Prostate gland (tissue), 2 donors: ENCODE measurements around the gene GPR89A. TPM values are rescaled to one million over a fixed set of nuclear protein-coding genes. Genes with fewer than 3 reads are reported as not detected.

Experiments
- DNase-seq: peaks from one replicate; pipeline ENCODE4 v3.0.0-alpha.2; 2019; ENCODE audit warnings: low spot score
- H3K27ac ChIP-seq, 2 donors: fragments of 200-600 bp; sonication (generic); 2 replicates each; pipeline ENCODE4 v1.5.1; 2017 to 2019
- H3K27me3 ChIP-seq: fragments of 200-600 bp; sonication (generic); replicated peaks from 2 replicates; pipeline ENCODE4 v1.5.1; 2019; ENCODE audit not compliant: insufficient read depth
- H3K36me3 ChIP-seq, 2 donors: fragments of 200-600 bp; sonication (generic); 1 replicate in 1 of 2; 2 replicates in 1 of 2; pipeline versions ENCODE4 v1.5.1 to v1.8.1; 2017 to 2019
- H3K4me1 ChIP-seq: fragments of 200-600 bp; sonication (generic); replicated peaks from 2 replicates; pipeline ENCODE4 v1.5.1; 2019
- H3K4me3 ChIP-seq, 2 donors: fragments of 200-600 bp; sonication (generic); 2 replicates each; pipeline ENCODE4 v1.5.1; 2017 to 2019
- H3K9me3 ChIP-seq: fragments of 200-600 bp; sonication (generic); 2 replicates; pipeline ENCODE4 v1.5.1; 2017
- POLR2A ChIP-seq: fragments of 450-650 bp; IDR thresholded peaks from one replicate; pipeline ENCODE4 v1.6.1; 2016; ENCODE audit warnings: antibody characterized with exemption, mild to moderate bottlenecking
- POLR2AphosphoS5 ChIP-seq: sonication (generic); formaldehyde crosslinking; IDR thresholded peaks from one replicate; pipeline ENCODE4 v1.6.1; 2017; ENCODE audit warnings: antibody characterized with exemption
- WGBS: methylation state at CpG from one replicate; pipeline ENCODE4 v1.1.5; 2018; 5-methylcytosine and 5-hydroxymethylcytosine counted together
- intact Hi-C: fragments of 100-400 bp; cut with DNase I; formaldehyde crosslinking; loops from one replicate; pipeline ENCODE4 v1.14.2; 2022
- total RNA-seq, 2 donors: library from RNA; depleted of rRNA; stranded (reverse); fragments of >200 nt; gene quantifications; one replicate each; pipeline ENCODE4 v1.1.0, GENCODE V29; 2016
- TF ChIP-seq, protein P1 (sequence below), 4 experiments: fragments of 200-600 bp in 2 of 4; fragments of 450-650 bp in 2 of 4; sonication (generic) in 2 of 4; IDR thresholded peaks; 1 replicate in 3 of 4; 2 replicates in 1 of 4; pipeline ENCODE4 v1.5.1; 2016 to 2019; ENCODE audit warnings: antibody characterized with exemption in 4 of 4, mild to moderate bottlenecking in 2 of 4, moderate library complexity in 2 of 4

The GPR89A gene
- total RNA-seq, 2 donors from 2014 or later = 14.5 to 30.1 TPM

DNA sequence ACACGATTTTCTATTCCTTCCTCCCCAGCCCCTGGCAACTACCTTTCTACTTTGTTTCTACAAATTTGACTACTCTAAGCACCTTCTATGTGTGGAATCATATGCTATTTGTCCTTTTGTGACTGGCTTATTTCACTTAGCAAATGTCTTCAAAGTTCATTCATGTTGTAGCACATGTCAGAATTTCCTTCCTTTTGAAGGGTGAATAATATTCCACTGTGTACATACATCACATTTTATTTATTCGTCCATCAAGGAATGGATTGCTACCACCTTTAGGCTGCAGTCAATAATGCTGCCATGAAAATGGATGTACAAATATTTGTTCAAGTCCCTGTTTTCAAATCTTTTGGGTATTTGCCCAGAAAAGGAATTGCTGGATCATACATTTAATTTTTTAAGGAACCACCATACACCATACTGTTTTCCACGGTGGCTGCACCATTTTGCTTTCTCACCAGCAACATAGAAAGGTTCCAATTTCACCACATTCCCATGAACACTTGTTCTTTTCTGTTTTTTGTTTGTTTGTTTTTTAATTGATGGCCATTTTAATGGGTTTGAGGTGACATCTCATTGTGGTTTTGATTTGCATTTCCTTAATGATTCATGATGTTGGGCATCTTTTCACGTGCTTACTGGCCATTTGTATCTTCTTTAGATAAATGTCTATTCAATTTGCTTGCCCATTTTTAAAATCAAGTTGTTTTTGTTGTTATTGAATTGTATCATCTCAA is 102.7 kb downstream of the GPR89A start:
- DNase-seq = no peak
- 65% methylated on average over 4 of the region's 4 CpGs for WGBS
- no peaks in the 10 kb centered on the region for H3K27me3 ChIP-seq
- no peaks in the 10 kb centered on the region for H3K9me3 ChIP-seq
- no peak overlapping the region for H3K27ac ChIP-seq
- no peaks in the 10 kb centered on the region for H3K4me1 ChIP-seq
- TF ChIP-seq, protein P1, sequence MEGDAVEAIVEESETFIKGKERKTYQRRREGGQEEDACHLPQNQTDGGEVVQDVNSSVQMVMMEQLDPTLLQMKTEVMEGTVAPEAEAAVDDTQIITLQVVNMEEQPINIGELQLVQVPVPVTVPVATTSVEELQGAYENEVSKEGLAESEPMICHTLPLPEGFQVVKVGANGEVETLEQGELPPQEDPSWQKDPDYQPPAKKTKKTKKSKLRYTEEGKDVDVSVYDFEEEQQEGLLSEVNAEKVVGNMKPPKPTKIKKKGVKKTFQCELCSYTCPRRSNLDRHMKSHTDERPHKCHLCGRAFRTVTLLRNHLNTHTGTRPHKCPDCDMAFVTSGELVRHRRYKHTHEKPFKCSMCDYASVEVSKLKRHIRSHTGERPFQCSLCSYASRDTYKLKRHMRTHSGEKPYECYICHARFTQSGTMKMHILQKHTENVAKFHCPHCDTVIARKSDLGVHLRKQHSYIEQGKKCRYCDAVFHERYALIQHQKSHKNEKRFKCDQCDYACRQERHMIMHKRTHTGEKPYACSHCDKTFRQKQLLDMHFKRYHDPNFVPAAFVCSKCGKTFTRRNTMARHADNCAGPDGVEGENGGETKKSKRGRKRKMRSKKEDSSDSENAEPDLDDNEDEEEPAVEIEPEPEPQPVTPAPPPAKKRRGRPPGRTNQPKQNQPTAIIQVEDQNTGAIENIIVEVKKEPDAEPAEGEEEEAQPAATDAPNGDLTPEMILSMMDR (IDR thresholded peaks at IDR 0.05) = no peak
- TF ChIP-seq POLR2AphosphoS5 = no peak
- TF ChIP-seq POLR2A = no peak
- no peaks in the 10 kb centered on the region for H3K36me3 ChIP-seq
- H3K4me3 ChIP-seq = no peak overlapping the region
- intact Hi-C loops = no loop called here

DNA sequence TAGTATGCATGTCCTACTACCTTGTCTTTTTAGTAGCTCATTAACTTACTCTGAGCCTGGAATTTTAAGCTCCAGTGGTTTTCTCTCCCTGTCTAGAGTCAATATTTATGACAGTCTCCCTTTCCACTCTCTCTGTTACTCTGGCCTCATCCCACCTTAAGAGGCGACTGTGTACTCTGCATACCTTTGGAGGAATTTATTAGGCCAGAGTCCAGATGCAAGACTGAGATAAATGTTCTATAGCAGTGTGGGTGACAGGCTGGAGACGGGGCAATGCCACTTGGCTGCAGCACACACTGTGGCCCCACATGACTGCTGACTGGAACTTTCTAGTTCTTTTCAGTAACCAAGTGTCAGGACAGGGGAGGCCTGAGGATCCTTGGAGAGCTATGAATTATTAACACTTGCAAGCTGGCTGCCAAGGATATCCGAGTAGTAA is 103.4 kb downstream of the GPR89A start:
- Histone ChIP-seq H3K27me3 (no peaks in the 10 kb centered on the region), H3K9me3 (no peaks in the 10 kb centered on the region), H3K36me3 (no peaks in the 10 kb centered on the region), H3K4me1 (no peaks in the 10 kb centered on the region), H3K27ac (no peak overlapping the region), H3K4me3 (no peak overlapping the region)
- DNase-seq = peak; percentile 19
- TF ChIP-seq, protein P1 (IDR thresholded peaks at IDR 0.05) = no peak
- TF ChIP-seq POLR2A (no peak), POLR2AphosphoS5 (peak; percentile 46)
- WGBS = 28% methylated on average over 3 of the region's 3 CpGs
- intact Hi-C loops = no loop called here

DNA sequence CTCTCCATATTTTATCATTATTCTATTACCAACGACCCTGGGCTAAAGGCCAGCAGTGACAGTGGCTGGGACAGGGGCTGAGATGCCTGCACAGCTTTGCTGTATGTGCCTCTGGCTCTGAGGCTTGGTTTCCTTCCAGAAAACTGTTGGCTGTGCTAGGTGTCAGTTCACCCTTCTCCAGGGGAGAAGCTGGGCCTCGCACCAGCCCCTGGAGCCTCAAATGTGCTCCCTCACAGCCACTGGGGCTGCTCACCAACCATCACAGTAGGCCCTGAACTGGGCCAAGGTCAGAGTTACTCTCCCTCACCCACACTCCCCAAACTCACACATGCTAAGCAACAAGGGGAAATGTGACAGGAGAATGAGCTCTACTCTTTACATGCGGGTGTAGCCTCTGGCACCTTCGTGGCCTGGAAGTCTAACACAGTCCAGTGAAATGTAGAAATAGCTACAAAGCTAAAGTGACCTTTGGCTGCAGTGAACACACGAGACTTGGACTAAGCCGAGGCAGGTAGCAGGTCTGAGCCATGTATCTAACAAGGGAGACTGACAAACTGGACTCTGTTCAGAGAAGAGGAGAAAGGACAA is 106.8 kb downstream of the GPR89A start:
- 49% methylated on average over 6 of the region's 6 CpGs for whole genome bisulfite sequencing
- TF ChIP-seq, protein P1 (IDR thresholded peaks at IDR 0.05) = no peak
- TF ChIP-seq POLR2A (no peak), POLR2AphosphoS5 (no peak)
- Histone ChIP-seq H3K9me3 (no peaks in the 10 kb centered on the region), H3K36me3 (no peaks in the 10 kb centered on the region), H3K4me3 (no peak overlapping the region), H3K27me3 (no peaks in the 10 kb centered on the region), H3K4me1 (no peaks in the 10 kb centered on the region), H3K27ac (no peak overlapping the region)
- intact Hi-C loops = no loop called here
- DNase-seq = no peak

DNA sequence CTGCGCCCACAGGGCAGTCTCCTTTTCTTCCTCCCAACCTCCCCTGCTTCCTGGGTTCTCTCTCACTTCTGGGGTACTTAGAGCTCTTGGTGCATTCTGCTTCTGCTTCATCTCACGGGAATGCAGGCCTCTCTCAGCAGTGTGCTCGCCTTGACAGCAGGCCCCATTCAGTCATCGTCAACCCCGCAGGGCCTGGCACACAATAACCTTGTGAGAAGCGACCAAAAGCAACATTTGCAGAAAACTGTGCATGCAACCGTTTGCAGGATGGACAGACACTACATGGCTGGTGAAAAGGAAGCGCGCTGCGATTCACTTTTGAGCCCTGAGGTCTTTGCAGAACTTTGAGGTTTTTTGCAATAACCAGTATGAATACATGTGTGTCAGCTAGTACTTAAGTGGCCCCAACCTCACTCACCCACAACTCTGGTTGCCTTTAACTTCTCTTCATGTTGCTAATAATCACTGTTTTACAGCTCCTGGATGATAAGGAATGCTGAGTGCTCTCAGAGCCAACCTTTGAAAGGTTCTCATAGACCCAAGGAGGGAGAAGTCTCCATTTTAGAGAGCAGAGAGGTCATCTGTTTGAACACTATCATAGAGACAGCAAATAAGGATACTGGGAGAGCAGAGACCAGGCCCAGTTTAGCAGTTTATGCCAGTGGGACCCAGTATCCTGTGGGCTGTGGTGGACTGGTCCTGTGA is 109.0 kb downstream of the GPR89A start:
- DNase-seq = no peak
- 80% methylated on average over 10 of the region's 10 CpGs for WGBS
- Histone ChIP-seq H3K9me3 (no peaks in the 10 kb centered on the region), H3K4me3 (no peak overlapping the region), H3K27ac (no peak overlapping the region), H3K36me3 (no peaks in the 10 kb centered on the region), H3K27me3 (no peaks in the 10 kb centered on the region), H3K4me1 (no peaks in the 10 kb centered on the region)
- TF ChIP-seq, protein P1 (IDR thresholded peaks at IDR 0.05) = no peak
- TF ChIP-seq POLR2AphosphoS5 = no peak
- no peak for TF ChIP-seq POLR2A
- intact Hi-C loops = no loop called here
